DND-41 (cell line): ENCODE measurements around the gene HSPBAP1.
"Not testable (repeated sequence)": the region's sequence is repeated elsewhere in the genome, so short reads cannot be mapped to it uniquely, and the experiment has no call there.

Experiments
- ATAC-seq: fragments of 200-7000 bp; cut with Tn5 transposase; 3 replicates; pipeline ENCODE4 v1.9.1; 2021; ENCODE audit warnings: low read depth; ENCODE audit not compliant: insufficient read depth
- DNase-seq: peaks from one replicate; pipeline ENCODE4 v3.0.0-alpha.2; 2020
- H2AFZ ChIP-seq: 2 replicates; pipeline ENCODE4 v1.6.0; 2012; ENCODE audit warnings: low read depth, low read length
- H3K27ac ChIP-seq: 2 replicates; pipeline ENCODE4 v1.5.1; 2012; ENCODE audit warnings: low read length, inconsistent platforms
- H3K27me3 ChIP-seq: fragments of 200-600 bp; sonication (generic); 2 replicates; pipeline ENCODE4 v1.6.0; 2012; ENCODE audit warnings: low read length, mild to moderate bottlenecking, inconsistent platforms; ENCODE audit not compliant: insufficient read depth, poor library complexity
- H3K36me3 ChIP-seq: 2 replicates; pipeline ENCODE4 v1.5.1; 2012; ENCODE audit warnings: low read length, inconsistent platforms; ENCODE audit not compliant: insufficient read depth
- H3K4me1 ChIP-seq: 2 replicates; pipeline ENCODE4 v1.5.1; 2012; ENCODE audit warnings: mild to moderate bottlenecking, low read length; ENCODE audit not compliant: insufficient read depth
- H3K4me2 ChIP-seq: 2 replicates; pipeline ENCODE4 v1.6.0; 2012; ENCODE audit warnings: mild to moderate bottlenecking, moderate library complexity, low read length, inconsistent platforms; ENCODE audit not compliant: insufficient read depth
- H3K4me3 ChIP-seq, 2 experiments: fragments of 200-600 bp in 1 of 2; shearing (Covaris generic) in 1 of 2; 2 replicates each; pipeline ENCODE4 v1.5.1; 2012 to 2016; ENCODE audit warnings: inconsistent platforms in 2 of 2, low read length in 2 of 2, mild to moderate bottlenecking in 2 of 2, low read depth in 1 of 2, moderate library complexity in 1 of 2
- H3K79me2 ChIP-seq: 2 replicates; pipeline ENCODE4 v1.6.0; 2012; ENCODE audit warnings: low read length, inconsistent platforms; ENCODE audit not compliant: insufficient read depth
- H3K9ac ChIP-seq: 2 replicates; pipeline ENCODE4 v1.6.0; 2012; ENCODE audit warnings: low read depth, mild to moderate bottlenecking, inconsistent platforms, low read length, moderate library complexity
- H3K9me3 ChIP-seq: 2 replicates; pipeline ENCODE4 v1.5.1; 2012; ENCODE audit warnings: low read length, moderate library complexity, mild to moderate bottlenecking, inconsistent platforms; ENCODE audit not compliant: insufficient read depth, severe bottlenecking
- H4K20me1 ChIP-seq: 2 replicates; pipeline ENCODE4 v1.6.0; 2012; ENCODE audit warnings: low read length; ENCODE audit not compliant: insufficient read depth
- EZH2 ChIP-seq: IDR thresholded peaks from 3 replicates; pipeline ENCODE4 v1.6.1; 2012; ENCODE audit warnings: borderline replicate concordance, low read depth, mild to moderate bottlenecking, moderate library complexity, low read length, inconsistent platforms; ENCODE audit not compliant: severe bottlenecking
- TF ChIP-seq, protein P1 (sequence below): IDR thresholded peaks from 2 replicates; pipeline ENCODE4 v1.5.1; 2012; ENCODE audit warnings: borderline replicate concordance, low read length, moderate library complexity, mild to moderate bottlenecking; ENCODE audit not compliant: poor library complexity, severe bottlenecking; ENCODE audit errors: extremely low read depth

Gene HSPBAP1

DNA sequence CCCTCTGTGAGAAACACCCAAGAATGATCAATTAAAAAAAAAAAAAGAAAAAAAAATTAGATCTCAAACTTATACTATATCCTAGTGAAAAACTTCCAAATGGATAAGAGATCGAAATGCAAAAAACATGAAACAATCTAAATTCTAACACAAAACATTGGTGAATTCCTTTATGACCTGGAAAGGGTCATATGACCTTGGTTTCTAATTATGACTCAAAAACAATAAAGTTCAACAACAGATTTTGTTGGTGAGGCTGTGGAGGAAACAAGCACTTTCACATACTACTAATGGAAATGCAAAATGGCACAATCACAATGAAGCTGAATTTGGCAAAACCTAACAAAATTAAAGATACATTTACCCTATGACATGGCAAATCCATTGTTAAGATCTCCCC is 45.3 kb downstream of the HSPBAP1 start:
- Histone ChIP-seq H3K9me3 (no peaks in the 10 kb centered on the region), H3K4me3 (no peak overlapping the region), H3K4me2 (no peak overlapping the region), H3K79me2 (no peaks in the 10 kb centered on the region), H3K36me3 (peaks cover 4% of the 10 kb centered on the region; the same call in 1 of the 2 replicates), H3K27me3 (no peaks in the 10 kb centered on the region), H3K9ac (no peak overlapping the region), H2AFZ (no peak overlapping the region), H4K20me1 (no peaks in the 10 kb centered on the region), H3K27ac (no peak overlapping the region), H3K4me1 (no peaks in the 10 kb centered on the region)
- no peak for ATAC-seq
- TF ChIP-seq, protein P1, sequence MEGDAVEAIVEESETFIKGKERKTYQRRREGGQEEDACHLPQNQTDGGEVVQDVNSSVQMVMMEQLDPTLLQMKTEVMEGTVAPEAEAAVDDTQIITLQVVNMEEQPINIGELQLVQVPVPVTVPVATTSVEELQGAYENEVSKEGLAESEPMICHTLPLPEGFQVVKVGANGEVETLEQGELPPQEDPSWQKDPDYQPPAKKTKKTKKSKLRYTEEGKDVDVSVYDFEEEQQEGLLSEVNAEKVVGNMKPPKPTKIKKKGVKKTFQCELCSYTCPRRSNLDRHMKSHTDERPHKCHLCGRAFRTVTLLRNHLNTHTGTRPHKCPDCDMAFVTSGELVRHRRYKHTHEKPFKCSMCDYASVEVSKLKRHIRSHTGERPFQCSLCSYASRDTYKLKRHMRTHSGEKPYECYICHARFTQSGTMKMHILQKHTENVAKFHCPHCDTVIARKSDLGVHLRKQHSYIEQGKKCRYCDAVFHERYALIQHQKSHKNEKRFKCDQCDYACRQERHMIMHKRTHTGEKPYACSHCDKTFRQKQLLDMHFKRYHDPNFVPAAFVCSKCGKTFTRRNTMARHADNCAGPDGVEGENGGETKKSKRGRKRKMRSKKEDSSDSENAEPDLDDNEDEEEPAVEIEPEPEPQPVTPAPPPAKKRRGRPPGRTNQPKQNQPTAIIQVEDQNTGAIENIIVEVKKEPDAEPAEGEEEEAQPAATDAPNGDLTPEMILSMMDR = no peak
- no peak for TF ChIP-seq EZH2
- no peak for DNase-seq

DNA sequence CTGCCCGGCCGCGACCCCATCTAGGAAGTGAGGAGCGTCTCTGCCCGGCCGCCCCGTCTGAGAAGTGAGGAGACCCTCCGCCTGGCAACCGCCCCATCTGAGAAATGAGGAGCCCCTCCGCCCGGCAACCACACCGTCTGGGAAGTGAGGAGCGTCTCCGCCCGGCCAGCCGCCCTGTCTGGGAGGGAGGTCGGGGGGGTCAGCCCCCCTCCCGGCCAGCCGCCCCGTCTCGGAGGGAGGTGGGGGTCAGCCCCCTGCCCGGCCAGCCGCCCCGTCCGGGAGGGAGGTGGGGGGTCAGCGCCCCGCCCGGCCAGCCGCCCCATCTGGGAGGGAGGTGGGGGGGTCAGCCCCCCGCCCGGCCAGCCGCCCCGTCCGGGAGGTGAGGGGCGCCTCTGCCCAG is 46.3 kb downstream of the HSPBAP1 start:
- H3K27ac ChIP-seq, H3K4me1 ChIP-seq: not testable (repeated sequence)

DNA sequence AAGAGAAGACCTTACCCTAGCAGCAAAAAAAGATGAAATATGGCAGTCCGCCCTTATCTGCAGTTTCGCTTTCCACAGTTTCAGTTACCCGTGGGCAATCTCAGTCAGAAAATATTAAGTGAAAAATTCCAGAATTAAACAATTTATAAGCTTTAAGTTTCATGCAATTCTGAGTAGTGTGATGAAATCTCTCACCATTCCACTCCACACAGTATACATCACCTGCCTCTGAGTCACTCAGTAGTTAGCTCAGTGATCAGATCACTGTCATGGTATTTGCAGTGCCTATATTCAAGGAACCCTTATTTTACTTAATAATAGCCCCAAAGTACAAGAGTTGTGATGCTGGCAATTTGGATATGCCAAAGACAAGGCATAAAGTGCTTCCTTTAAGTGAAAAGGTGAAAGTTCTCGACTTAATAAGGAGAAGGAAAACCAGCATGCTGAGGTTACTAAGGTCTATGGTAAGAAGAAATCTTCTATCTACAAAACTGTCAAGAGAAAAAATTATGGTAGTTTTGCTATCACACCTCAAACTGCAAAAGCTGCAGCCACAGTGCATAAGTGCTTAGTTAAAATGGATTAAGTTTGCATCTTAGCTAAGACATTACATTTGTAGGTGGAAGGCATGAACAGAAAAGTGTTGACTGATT is 48.1 kb downstream of the HSPBAP1 start:
- DNase-seq = no peak
- peaks cover 16% of the 10 kb centered on the region; the same call in 1 of the 2 replicates for H3K36me3 ChIP-seq
- TF ChIP-seq, protein P1 = no peak
- no peak for TF ChIP-seq EZH2
- no peak overlapping the region for H3K4me2 ChIP-seq
- no peaks in the 10 kb centered on the region for H4K20me1 ChIP-seq
- H3K79me2 ChIP-seq = no peaks in the 10 kb centered on the region
- H3K27ac ChIP-seq = no peak overlapping the region
- no peak overlapping the region for H2AFZ ChIP-seq
- H3K4me3 ChIP-seq = no peak overlapping the region
- H3K27me3 ChIP-seq = no peaks in the 10 kb centered on the region
- H3K9me3 ChIP-seq = no peaks in the 10 kb centered on the region
- H3K9ac ChIP-seq = no peak overlapping the region
- H3K4me1 ChIP-seq = no peaks in the 10 kb centered on the region
- ATAC-seq = no peak

More for the DNA sequence above, 46.3 kb downstream of the HSPBAP1 start:
- H3K4me2 ChIP-seq, H2AFZ ChIP-seq, H4K20me1 ChIP-seq, H3K4me3 ChIP-seq, H3K9ac ChIP-seq, ATAC-seq, DNase-seq, H3K79me2 ChIP-seq, H3K27me3 ChIP-seq, H3K9me3 ChIP-seq: not testable (repeated sequence)
- H3K36me3 ChIP-seq = peaks cover 13% of the 10 kb centered on the region; the same call in 1 of the 2 replicates

DNA sequence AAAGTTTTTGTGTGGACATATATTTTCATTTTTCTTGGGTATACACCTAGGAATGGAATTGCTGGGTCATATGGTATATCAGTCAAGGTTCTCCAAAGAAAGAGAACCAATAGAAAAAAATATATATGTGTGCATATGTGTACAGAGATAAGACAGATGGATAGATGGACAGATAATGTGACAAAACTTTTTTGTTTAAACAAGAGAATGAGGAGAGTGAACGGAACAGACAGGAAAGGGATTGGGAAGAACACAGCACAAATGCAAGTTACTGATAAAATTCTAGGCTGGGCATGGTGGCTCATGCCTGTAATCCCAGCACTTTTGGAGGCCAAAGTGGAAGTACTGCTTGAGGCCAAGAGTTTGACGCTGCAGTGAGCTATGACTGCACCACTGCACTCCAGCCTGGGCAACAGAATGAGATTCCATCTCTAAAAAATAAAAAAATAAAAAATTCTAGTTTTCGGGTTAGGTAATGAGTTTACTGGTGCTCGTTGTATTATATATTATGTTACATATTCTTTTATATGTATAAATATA is 50.0 kb downstream of the HSPBAP1 start:
- H2AFZ ChIP-seq = no peak overlapping the region
- H3K4me1 ChIP-seq = no peaks in the 10 kb centered on the region
- H3K36me3 ChIP-seq = peaks cover 19% of the 10 kb centered on the region; the same call in 1 of the 2 replicates
- TF ChIP-seq, protein P1 = no peak
- TF ChIP-seq EZH2 = no peak
- DNase-seq (no peak), ATAC-seq (no peak)
- no peaks in the 10 kb centered on the region for H4K20me1 ChIP-seq
- no peak overlapping the region for H3K27ac ChIP-seq
- H3K79me2 ChIP-seq = no peaks in the 10 kb centered on the region
- H3K9ac ChIP-seq = no peak overlapping the region
- no peaks in the 10 kb centered on the region for H3K27me3 ChIP-seq
- H3K9me3 ChIP-seq = no peaks in the 10 kb centered on the region
- no peak overlapping the region for H3K4me3 ChIP-seq
- H3K4me2 ChIP-seq = no peak overlapping the region
